SKM-1 treated with dmso at 0.1 percent for 144 hours (cell line): ENCODE data around the gene TSHZ2.

Experiments used
- DNase-seq: peaks from one replicate; lab custom pipeline; 2025; ENCODE audit not compliant: unreplicated experiment; lab: John Stamatoyannopoulos, UW

TSHZ2 gene

DNA sequence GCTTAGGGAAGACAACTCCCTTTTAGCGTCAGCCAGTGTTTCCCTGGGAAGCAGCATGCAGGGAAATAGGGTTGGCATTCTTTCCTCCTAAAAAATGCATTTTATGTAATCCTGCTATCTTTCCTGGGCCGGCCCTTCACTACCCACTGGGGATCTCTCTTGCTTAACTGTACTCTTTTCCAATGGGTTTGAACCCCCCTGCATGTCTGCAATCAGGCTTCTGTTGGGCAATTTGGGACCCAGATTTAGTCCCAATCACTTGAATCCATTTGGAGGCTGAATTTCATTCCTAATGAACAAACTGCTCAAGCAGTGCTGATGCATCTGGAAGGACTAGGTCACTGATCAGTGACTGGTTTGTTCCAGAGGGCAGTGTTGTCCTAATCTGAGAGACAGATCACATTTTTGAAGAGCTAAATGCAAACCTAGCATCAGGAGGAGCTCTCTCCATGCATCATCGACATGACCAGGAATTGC, 152.0 kb downstream of the TSHZ2 start:
- DNase-seq, result no peak

DNA sequence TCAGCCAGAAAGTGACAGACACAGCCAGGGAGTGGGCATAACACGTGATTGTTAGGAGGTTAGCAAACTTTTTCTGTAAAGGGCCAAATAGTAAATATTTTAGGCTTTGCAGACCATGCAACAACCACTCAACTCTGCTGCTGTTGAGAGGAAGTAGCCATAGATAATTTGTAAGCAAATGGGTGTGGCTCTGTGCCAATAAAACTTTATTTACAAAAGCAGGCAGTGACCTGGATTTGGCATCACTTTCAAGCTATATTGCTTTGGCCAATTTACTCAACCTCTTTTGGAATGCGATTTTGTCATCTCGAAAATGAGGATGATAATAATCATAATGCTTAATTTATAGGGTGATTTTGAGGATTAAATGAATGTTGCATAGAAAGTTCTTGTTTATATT, 152.6 kb downstream of the TSHZ2 start:
- DNase-seq, result no peak

DNA sequence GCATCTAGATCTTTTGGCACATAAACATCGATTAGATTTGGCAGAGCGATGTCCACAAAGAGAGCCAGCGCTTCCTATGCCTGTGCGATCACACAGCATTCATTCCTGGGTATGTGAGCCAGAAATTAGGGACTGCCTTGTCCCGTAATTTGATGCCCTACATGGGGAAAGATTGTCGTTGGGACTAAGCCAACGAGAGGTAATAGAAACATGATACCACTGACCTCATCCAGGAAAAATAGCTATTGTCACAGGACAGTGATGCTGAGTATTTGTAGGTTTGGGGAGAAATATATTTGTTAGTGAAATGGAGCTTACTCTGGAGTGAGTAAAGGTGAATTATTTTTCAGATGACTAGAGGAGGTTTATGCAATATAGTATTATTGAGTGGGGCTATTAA, 154.0 kb downstream of the TSHZ2 start:
- no peak for DNase-seq

DNA sequence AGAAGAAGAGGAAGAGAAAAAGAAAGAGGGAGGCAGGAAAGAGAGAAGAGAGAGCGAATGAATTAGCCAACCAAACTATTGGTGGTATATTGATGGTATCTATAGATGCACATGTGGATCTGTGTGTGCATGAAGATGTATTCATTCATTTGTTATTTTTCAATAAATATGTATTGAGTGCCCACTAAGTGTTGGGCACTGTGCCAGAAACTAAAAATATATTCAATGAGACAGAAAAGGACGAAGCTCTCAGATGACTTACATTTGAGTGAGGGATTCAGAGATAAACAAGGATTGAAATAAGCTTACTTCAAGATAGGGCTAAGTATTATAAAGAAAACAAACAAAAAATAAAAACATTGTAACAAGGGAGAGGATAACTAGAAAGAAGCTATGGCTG, 154.9 kb downstream of the TSHZ2 start:
- no peak for DNase-seq

DNA sequence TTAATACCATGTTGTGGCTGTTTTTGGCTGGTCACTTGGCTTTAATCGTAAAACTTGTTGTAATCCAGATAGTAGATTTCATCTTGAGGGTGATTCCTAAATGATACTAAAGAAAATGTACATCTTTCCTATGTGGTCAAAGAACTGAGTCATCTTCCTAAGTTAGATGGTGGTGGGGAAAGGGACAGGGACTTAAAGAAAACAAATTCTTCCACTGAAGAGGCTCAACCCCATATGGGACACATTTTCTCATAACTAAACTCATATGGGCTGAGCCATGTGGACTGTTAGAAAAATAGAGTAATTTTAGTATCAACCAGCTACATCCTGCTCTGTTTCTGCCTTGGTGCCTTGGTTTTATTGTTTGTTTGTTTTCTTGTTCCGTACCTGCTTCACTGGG, 155.8 kb downstream of the TSHZ2 start:
- no peak for DNase-seq

DNA sequence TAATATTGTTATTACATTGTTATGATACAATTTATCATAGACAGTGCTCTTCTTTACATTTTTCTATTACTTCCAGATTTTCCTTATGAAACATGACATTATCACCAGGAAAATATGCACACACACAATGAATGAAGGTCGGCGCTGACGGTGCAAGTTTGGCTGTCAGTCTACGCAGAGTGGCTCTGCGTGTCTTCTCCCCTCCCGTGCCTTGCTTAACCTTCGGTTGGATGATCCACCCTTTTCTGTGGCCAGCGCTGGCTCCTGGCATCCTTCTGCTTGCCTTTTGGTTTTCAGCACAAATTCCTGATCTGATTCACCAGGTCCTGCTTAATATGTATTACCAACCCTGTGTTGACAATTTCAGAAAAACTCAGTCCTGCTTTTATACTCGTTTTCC, 157.4 kb downstream of the TSHZ2 start:
- no peak for DNase-seq

DNA sequence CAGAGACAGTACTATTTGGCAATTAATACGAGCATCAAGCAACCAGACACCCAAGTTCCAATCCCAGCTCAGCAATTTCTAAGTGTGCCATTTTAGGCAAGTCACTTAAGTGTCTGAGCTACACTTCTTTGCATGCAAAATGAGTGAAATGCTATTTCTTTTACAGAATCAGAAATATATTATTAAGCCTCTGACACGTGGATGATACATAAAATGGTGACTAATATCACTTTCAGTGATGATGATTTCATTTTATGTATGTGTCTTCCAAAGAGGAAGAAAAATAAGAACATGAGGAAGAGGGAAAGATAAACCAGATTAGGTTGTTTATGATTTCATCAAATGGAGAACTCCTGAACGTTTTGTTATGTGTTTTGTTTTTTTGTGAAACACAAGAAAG, 158.6 kb downstream of the TSHZ2 start:
- no peak for DNase-seq

DNA sequence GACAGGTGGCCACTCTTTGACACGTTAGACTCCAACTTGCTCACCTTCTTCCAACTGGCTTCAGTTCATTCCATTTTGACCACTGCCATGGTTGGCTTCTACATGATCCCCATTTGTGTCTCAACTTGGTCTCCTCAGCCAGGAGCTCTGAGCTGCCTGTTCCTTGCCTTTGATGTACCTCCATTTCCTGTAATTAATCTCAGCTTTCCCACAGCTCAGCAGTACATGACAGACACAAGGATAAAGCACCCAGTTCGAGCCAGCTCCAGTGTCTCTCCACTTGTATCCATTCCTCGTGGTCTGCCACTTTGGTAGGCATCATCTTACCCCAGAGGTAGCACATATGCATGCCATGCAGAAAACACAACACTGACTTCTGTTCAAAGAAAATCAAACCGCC, 161.0 kb downstream of the TSHZ2 start:
- no peak for DNase-seq

DNA sequence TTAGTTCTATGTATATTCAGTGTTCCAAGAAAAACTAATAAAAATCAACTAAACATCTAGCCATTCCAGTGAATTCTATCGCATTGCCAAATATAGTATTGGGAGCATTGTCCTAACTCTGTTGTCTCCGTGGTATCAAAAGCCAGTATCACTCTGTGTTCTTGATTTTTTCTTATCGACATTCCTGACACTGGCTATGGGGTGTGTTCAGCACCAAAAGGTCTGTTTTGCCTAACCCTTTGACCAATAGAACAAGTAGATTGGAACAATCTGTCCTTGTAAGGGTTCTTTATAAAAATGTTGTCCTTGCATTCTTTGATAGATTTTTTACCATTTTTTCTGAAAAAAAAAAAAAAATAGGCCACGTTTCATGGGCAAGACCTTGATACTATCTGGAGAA, 161.5 kb downstream of the TSHZ2 start:
- DNase-seq, result no peak

DNA sequence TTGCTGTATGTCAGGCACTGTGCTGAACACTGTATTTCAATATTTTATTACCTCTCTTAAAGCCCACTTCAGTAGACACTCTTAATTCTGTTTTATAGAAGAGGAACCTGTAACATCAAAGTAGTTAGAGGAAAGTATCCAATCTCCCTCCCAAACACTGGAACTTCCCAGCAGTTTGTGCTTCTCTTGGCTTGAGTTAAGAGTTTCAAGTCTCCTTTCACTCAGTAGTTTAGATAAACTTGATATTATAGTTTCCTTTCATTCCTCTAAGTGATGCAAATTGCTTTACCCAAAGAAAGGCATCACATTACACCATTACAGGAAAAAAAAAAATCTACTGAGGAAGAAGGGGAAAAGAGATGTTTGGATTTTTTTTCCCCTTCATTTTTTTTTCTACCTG, 164.3 kb downstream of the TSHZ2 start:
- DNase-seq, result no peak

DNA sequence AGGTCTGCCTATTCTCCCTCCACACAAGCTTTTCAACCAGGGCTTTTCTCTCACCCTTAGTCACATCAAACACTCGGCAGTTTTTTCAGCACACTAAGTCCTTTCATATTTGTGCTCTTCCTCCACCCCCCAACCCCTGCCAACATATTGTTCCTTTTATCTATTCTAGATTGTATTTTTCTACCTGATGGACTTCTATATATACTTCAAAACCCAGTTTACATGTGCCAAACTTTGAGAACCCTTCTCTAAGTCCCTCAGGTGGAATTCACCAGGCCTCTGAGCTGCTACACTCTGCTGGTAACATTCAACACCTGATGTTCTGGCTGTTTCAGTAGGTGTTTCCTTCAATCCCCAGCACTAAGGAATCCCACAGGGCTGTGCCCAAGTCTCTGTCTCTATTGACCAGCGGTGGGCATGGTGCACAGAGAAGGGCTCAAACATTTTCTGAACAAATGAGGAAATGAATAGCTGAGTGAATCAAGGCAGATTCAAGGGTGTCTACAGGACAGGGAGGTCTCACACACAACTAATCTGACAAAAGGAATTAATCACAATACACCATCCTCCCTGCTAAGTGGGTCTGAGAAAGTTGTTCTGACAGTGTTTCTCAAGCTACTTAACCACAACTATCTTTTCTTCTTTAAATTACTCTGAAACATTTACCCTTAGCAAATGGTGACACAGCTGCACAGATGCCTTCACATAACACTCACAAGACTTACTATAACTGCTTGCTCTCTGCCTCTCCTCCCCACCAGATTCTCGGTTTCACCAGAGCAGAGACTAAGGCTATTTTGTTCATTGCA, 166.5 kb downstream of the TSHZ2 start:
- DNase-seq, result no peak

DNA sequence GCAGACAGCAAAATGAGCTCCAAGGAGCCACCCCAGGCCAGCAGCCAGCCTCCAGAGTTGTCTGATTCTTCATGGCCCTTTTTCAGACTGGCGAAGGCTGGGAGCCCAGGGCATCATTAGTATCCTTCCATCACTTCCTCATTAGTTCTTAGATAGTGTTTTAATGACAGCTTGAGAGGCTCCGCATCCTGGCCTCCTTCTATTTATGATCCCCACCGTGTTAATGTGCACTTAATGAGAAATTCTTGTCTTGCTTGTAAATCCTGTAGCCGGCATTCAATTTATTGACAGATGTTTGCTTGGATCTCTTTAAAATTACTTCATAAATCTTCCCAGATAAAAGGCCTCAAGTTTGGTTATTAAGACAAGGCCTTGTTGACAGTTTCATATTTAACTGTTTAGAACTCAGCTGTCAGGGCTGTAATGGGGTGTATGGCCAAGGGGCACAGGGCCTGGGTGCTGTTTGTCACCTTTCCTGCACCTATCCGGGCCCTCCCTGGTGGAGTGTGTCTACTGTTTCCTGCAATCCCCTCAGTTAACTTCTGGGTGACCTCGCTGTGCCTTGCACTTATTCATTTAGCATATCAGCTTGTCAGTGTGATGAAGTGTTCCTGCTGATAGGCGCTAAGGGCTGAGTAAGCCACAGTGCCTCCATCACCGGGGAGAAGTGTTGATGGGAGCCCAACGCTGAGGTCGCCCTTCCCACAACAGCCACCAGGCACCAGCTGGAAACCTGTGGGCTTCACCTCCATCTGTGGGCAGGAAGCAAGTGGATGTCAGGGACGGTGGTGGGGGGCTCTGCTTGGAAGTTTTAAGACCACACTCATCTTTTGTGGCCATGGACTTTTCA, 169.3 kb downstream of the TSHZ2 start:
- DNase-seq, result no peak

DNA sequence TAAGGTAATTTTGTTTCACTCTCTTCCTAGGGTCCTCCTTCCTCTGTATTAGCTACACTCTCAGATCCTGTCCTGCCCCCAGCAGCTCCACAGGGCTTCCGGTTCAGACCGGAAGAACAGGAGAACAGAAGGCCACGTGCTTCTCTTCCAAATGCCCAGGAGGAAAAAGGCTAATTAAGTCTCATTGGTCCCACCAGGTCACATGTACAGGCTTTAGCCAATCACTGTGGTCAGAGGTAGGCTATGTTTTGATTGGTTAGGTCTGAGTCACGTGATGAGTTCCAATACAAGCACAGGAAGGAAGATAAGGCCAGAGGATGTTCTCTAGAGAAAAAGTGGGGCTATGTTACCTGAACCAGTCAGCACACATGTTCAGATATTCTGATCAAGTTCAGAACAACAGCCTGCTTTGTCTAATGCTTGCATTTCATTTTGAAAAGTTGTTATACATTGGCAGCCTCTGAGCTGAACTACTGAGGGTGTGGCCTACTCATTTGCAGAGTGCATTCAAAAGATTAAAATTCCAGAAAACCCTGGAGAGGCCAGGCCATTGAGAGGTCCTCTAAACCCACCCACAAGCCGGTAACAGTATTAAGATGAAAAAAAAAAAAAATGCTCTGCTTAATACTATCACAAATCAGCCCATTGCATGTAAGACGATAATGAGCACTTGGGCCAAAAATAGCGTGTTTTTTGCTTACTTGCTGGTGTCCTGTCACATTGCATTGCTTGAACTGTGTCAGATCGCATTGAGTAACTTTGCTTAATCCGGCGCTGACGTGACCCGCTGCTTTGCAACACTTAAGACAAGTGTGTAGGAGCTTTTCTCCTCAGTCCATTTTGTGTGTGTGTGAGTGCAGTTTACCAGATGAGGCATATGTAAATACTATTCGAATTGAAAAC, 170.3 kb downstream of the TSHZ2 start:
- DNase-seq, result no peak

DNA sequence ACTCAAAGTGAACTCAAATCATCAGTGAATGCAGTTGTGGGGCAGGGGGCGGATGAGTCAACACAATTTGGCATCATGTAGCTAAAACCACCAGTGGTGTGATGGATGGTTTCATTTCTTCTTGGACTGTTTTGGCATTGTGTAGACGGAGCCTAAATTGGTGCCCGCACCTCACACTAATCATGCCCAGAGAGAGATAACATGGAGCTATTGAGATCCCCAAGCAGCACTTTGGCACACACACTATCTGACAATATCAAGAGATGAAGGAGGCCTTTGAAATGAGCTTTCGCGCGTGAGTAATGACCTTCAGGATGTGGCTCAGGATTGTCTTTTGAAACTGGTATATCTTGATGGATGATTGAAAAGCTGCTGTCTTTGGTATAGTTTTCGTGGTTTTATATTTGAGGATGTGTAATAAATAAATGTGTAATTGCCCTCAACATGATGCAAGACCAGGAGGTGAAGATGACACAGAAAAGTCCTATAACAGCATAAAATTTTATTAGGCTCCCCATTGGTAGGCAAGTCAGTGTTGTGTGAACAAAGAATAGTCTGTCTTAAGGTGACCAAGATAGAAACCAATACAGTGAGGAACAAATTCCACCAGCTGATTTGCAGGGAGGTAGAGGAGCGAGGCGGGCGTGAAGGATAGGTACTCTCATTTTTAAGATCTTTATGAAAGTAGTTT, 174.2 kb downstream of the TSHZ2 start:
- DNase-seq, result no peak

DNA sequence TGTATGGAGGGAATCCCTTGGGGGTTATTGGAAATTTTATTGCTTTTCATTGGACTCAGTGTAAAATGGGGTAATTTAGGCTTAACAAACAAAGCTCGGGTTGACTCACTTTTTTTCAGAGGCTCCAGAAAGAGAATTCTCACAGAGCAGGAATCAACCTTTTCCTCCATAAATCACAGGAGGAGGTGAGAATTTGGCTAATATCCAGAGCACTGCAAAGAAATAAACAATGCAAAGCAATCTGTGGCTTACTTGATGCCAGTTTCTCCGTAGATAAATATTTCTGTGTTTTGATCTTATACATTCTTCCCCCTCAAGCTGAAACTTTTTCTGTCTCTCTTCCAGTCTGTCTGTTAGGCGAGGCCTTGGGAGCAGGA, 176.6 kb downstream of the TSHZ2 start:
- DNase-seq, result no peak

DNA sequence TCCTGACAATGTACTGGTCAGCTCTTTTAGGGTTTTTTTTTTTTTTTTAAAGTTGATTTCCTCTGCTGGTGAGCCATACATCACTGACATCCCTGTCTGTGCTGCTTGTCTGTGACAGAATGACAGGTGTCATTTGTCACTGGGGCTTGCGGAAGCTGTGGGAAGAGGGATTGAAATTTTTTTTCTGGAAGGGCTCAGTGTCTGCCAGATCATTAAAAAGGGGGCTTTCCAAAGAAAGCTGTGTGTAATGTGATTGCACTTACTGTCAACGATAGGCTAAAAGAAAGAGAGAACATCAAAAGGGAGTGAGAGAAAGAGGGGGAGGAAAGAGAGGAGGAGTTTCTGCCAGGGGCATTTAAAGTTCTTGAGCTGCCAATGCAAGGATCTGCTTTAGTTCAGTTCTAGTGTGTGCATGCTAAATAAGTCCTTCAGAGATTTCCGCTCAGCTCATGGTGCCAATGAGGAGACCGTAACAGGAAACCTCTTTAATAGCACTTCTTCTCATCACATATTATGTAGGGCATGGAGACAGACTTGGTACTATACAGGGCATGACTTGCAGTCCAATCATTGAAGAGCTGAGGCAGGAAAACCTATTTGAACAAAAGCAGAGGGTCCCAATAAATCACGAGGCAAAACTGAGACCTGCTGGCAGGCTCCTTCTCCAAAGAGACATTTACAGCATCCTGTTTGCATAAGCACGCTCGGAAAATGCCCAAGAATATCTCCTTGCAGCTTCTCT, 177.2 kb downstream of the TSHZ2 start:
- DNase-seq, result no peak

DNA sequence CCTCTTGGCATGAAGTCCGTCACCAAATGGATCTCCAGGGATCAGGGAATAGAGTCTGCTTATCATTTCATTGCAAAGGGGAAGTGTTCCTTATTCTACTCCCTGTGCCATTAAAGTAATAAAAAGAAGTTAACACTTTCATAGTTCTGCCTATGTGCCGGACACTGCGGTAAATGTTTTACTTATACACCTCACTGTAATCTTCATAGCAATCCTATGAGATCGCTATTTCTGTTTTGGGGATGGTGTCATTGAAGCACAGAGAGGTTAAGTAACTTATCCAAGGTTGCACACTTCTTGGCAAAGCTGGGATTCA, 177.7 kb downstream of the TSHZ2 start:
- no peak for DNase-seq

DNA sequence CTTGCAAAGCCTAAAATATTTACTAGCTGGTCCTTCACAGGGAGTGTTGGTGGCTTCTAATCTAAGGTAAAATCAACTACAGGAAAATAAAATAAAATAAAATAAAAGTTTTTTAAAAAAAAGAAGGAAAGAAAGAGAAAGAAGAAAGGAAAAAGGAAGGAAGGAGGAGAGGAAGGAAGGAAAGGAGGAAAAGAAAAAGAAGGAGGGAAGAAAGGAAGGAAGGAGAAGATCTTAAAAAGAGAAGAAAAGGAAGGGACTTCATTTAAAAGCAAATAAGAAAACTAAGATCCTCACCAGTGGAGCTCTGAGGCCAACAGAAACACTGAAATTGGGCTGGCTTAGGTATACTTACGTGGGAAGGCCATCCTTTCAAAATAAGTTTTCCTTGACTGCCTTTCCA, 178.4 kb downstream of the TSHZ2 start:
- no peak for DNase-seq

DNA sequence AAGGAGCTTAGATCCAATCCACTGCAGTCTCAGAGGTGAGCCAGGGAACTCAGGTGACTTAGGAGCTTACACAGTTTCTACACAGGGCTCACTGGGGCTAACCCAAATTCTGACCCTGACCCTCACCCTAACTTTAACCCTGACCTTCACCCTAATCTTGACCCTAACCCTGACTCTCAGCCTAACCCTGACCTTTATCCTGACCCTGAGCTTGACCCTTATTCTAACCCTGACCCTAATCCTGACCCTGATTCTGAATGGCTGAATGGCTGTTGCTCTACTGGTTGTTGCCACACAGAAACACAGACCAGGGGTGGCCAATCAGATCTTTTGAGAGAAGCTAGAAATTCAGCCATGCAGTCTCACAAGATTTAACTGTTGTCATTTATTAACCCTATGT, 180.1 kb downstream of the TSHZ2 start:
- no peak for DNase-seq

DNA sequence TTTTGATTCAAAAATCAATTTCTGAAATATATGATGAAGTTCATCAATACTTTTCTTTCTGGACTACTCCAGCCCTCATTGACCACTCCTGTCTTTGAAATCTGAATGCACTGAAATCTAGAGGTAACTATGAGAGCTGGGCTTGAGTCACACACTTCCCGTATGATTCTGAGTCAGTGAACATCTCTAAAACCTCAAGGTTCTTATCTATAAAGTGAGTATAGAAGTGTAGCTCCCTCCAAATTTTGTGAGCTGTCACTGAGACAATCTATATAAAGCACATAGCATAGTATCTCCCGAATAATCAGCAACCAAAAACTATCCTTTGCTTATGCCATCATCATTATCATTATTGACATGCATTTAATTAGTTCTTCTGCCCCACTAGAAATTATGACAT, 182.4 kb downstream of the TSHZ2 start:
- DNase-seq, result no peak
